ENCODE measurements around the gene PARVA. TPM values are rescaled to one million over a fixed set of nuclear protein-coding genes. Genes with fewer than 3 reads are reported as not detected.

Gene PARVA
- total and polyA plus RNA-seq, 4 donors: 3.1 to 11.7 (median 11.2) TPM

DNA sequence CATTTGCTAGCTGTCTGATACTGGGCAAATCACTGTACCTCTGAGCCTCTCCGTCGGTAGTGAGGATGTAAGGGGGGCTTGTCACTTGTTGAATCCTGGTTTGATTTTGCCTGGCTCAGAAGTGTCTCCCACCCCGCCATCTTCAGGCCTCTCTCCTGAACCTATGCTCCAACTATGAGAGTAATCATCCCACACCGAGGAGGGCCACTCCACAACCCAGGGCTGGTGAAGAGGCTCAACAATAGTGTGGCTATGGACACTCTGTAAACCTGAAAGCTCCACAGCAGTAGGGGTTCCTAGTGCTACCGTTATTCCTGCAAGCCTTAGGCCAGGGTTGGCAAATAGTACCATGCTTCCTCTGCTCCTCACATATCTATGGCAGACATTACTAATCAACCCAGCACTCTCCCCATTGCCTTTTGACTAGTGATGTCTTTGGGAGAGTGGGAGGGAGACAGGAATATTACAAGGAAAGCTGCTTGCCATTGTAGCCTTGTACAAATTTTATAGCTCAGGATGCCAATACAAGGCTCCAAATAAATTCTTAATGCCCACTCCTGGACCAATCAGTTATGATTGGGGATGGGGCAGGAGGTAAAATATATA, 162.8 kb downstream of the PARVA start:
- WGBS: 72% methylated on average over 5 of the region's 5 CpGs
- Histone ChIP-seq H3K36me3 (ENCODE audit: control insufficient read depth in 4 of 4, insufficient read depth in 3 of 4, low read depth in 1 of 4, low read length in 3 of 4) (no peaks in the 10 kb centered on the region), H3K27ac (ENCODE audit: low read depth in 1 of 2, low read length in 2 of 2) (no peak overlapping the region), H3K27me3 (ENCODE audit: control insufficient read depth in 4 of 4, insufficient read depth in 4 of 4, low read length in 3 of 4) (no peaks in the 10 kb centered on the region), H3K9me3 (ENCODE audit: control insufficient read depth in 4 of 4, low read length in 3 of 4) (no peaks in the 10 kb centered on the region), H3K4me1 (ENCODE audit: control insufficient read depth in 4 of 4, insufficient read depth in 4 of 4, low read length in 3 of 4) (peaks cover 0 to 5% (median 0%) of the 10 kb centered on the region in 4 donors), H3K4me3 (ENCODE audit: low read depth in 1 of 3, low read length in 3 of 3) (no peak overlapping the region), H3K9ac (ENCODE audit: low read depth in 1 of 2, low read length in 2 of 2) (no peak overlapping the region)
- TF ChIP-seq TAF1 (conservative IDR thresholded peaks at IDR 0.05): no peak
- DNase-seq (ENCODE audit: low spot score): no peak

DNA sequence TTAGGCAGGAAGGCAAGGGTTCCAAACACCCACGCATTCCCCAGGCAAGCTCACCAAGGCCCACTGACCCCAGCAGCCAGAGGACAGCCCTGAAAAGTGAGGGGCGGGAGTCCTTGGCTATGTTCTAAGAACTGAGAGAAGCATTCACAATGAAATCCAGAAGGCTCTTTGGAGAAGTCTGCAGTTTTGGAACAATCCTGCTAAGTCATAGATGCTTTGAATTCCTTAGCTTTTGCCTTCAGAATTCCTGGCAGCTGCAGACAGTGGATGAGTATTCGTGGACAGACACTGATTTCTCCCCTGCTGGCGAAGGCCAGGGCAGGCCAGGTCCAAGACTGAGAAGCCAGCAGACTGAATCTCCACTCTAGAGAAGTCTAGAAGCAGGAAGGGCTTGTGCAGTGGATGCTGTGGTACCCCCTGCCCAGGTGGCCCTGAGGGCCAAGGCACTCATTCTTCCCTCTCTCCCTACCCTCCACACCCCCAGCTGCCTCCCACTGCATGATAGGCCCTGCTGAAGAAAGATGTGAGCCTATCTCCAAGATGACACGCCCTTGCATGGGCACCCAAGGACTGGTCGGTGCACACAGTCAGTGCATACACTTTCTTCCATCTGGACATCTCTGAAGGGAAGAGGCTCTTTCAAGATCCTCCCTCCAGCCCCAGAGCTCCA, 163.7 kb downstream of the PARVA start:
- H3K9me3 ChIP-seq (ENCODE audit: control insufficient read depth in 4 of 4, low read length in 3 of 4): no peaks in the 10 kb centered on the region
- DNase-seq (ENCODE audit: low spot score): no peak
- no peak overlapping the region for H3K27ac ChIP-seq (ENCODE audit: low read depth in 1 of 2, low read length in 2 of 2)
- H3K36me3 ChIP-seq (ENCODE audit: control insufficient read depth in 4 of 4, insufficient read depth in 3 of 4, low read depth in 1 of 4, low read length in 3 of 4): no peaks in the 10 kb centered on the region
- no peak overlapping the region for H3K9ac ChIP-seq (ENCODE audit: low read depth in 1 of 2, low read length in 2 of 2)
- no peak overlapping the region for H3K4me3 ChIP-seq (ENCODE audit: low read depth in 1 of 3, low read length in 3 of 3)
- no peak for TF ChIP-seq EGR1 (IDR thresholded peaks at IDR 0.05; ENCODE audit: low read depth in 2 of 2)
- peak; percentile 17 to 49 for TF ChIP-seq RAD21 (IDR thresholded peaks at IDR 0.05)
- TF ChIP-seq, protein P1, sequence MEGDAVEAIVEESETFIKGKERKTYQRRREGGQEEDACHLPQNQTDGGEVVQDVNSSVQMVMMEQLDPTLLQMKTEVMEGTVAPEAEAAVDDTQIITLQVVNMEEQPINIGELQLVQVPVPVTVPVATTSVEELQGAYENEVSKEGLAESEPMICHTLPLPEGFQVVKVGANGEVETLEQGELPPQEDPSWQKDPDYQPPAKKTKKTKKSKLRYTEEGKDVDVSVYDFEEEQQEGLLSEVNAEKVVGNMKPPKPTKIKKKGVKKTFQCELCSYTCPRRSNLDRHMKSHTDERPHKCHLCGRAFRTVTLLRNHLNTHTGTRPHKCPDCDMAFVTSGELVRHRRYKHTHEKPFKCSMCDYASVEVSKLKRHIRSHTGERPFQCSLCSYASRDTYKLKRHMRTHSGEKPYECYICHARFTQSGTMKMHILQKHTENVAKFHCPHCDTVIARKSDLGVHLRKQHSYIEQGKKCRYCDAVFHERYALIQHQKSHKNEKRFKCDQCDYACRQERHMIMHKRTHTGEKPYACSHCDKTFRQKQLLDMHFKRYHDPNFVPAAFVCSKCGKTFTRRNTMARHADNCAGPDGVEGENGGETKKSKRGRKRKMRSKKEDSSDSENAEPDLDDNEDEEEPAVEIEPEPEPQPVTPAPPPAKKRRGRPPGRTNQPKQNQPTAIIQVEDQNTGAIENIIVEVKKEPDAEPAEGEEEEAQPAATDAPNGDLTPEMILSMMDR (IDR thresholded peaks at IDR 0.05; ENCODE audit: low read depth, low read length, missing input control): peak; percentile 10
- TF ChIP-seq HNF4A (conservative IDR thresholded peaks at IDR 0.05): no peak
- no peak for TF ChIP-seq JUND (IDR thresholded peaks at IDR 0.05)
- TF ChIP-seq NR2F2 (IDR thresholded peaks at IDR 0.05): peak; percentile 26
- H3K4me1 ChIP-seq (ENCODE audit: control insufficient read depth in 4 of 4, insufficient read depth in 4 of 4, low read length in 3 of 4): peaks cover 0 to 5% (median 0%) of the 10 kb centered on the region in 4 donors
- H3K27me3 ChIP-seq (ENCODE audit: control insufficient read depth in 4 of 4, insufficient read depth in 4 of 4, low read length in 3 of 4): no peaks in the 10 kb centered on the region
- 73% methylated on average over 6 of the region's 6 CpGs for WGBS

DNA sequence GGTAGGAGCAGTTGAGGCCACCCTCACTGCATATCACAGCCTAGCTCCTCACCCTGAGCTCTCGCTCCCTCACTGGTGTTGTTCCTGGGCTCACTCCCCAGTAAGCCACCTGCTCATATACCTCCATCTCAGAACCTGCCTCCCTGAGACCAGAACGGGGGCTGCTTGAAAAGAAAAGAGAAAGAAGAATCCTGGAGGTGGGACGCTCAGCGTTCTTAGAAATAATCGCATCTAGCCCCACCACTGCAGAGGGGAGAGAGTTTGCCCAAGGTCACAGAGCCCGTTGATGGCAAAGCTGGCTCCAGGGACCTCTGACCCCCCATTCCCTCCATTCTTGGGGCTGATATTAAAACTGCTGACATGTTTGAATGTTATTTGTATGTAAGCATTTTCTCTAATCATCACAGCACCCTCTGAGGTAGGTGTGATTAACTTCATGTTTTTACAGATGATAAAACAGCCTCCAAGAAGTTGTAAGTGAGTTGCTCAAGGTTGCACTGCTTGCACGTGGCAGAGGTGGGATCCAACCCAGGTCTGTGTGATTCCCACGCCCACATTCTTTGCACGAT, 164.3 kb downstream of the PARVA start:
- Histone ChIP-seq H3K9ac (ENCODE audit: low read depth in 1 of 2, low read length in 2 of 2) (no peak overlapping the region), H3K36me3 (ENCODE audit: control insufficient read depth in 4 of 4, insufficient read depth in 3 of 4, low read depth in 1 of 4, low read length in 3 of 4) (no peaks in the 10 kb centered on the region), H3K4me3 (ENCODE audit: low read depth in 1 of 3, low read length in 3 of 3) (no peak overlapping the region), H3K27me3 (ENCODE audit: control insufficient read depth in 4 of 4, insufficient read depth in 4 of 4, low read length in 3 of 4) (no peaks in the 10 kb centered on the region), H3K9me3 (ENCODE audit: control insufficient read depth in 4 of 4, low read length in 3 of 4) (no peaks in the 10 kb centered on the region), H3K27ac (ENCODE audit: low read depth in 1 of 2, low read length in 2 of 2) (no peak overlapping the region), H3K4me1 (ENCODE audit: control insufficient read depth in 4 of 4, insufficient read depth in 4 of 4, low read length in 3 of 4) (peaks cover 0 to 5% (median 0%) of the 10 kb centered on the region in 4 donors)
- DNase-seq (ENCODE audit: low spot score): no peak
- WGBS: 88% methylated on average over 9 of the region's 9 CpGs
- TF ChIP-seq, protein P2, sequence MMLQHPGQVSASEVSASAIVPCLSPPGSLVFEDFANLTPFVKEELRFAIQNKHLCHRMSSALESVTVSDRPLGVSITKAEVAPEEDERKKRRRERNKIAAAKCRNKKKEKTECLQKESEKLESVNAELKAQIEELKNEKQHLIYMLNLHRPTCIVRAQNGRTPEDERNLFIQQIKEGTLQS (IDR thresholded peaks at IDR 0.05): no peak
- TF ChIP-seq NR2F2 (IDR thresholded peaks at IDR 0.05) (no peak), TAF1 (conservative IDR thresholded peaks at IDR 0.05) (no peak), FOXA2 (IDR thresholded peaks at IDR 0.05) (no peak), SP1 (IDR thresholded peaks at IDR 0.05) (no peak), RXRA (IDR thresholded peaks at IDR 0.05) (no peak), FOXA1 (IDR thresholded peaks at IDR 0.05) (no peak), JUND (IDR thresholded peaks at IDR 0.05) (no peak), YY1 (IDR thresholded peaks at IDR 0.05) (no peak), HNF4G (IDR thresholded peaks at IDR 0.05) (no peak), GABPA (IDR thresholded peaks at IDR 0.05 in 1 of 2, conservative IDR thresholded peaks at IDR 0.05 in 1 of 2) (no peak)
- TF ChIP-seq, protein P3, sequence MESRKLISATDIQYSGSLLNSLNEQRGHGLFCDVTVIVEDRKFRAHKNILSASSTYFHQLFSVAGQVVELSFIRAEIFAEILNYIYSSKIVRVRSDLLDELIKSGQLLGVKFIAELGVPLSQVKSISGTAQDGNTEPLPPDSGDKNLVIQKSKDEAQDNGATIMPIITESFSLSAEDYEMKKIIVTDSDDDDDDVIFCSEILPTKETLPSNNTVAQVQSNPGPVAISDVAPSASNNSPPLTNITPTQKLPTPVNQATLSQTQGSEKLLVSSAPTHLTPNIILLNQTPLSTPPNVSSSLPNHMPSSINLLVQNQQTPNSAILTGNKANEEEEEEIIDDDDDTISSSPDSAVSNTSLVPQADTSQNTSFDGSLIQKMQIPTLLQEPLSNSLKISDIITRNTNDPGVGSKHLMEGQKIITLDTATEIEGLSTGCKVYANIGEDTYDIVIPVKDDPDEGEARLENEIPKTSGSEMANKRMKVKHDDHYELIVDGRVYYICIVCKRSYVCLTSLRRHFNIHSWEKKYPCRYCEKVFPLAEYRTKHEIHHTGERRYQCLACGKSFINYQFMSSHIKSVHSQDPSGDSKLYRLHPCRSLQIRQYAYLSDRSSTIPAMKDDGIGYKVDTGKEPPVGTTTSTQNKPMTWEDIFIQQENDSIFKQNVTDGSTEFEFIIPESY (IDR thresholded peaks at IDR 0.05): no peak
- TF ChIP-seq, protein P4, sequence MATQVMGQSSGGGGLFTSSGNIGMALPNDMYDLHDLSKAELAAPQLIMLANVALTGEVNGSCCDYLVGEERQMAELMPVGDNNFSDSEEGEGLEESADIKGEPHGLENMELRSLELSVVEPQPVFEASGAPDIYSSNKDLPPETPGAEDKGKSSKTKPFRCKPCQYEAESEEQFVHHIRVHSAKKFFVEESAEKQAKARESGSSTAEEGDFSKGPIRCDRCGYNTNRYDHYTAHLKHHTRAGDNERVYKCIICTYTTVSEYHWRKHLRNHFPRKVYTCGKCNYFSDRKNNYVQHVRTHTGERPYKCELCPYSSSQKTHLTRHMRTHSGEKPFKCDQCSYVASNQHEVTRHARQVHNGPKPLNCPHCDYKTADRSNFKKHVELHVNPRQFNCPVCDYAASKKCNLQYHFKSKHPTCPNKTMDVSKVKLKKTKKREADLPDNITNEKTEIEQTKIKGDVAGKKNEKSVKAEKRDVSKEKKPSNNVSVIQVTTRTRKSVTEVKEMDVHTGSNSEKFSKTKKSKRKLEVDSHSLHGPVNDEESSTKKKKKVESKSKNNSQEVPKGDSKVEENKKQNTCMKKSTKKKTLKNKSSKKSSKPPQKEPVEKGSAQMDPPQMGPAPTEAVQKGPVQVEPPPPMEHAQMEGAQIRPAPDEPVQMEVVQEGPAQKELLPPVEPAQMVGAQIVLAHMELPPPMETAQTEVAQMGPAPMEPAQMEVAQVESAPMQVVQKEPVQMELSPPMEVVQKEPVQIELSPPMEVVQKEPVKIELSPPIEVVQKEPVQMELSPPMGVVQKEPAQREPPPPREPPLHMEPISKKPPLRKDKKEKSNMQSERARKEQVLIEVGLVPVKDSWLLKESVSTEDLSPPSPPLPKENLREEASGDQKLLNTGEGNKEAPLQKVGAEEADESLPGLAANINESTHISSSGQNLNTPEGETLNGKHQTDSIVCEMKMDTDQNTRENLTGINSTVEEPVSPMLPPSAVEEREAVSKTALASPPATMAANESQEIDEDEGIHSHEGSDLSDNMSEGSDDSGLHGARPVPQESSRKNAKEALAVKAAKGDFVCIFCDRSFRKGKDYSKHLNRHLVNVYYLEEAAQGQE (IDR thresholded peaks at IDR 0.05): no peak
- TF ChIP-seq, protein P5, sequence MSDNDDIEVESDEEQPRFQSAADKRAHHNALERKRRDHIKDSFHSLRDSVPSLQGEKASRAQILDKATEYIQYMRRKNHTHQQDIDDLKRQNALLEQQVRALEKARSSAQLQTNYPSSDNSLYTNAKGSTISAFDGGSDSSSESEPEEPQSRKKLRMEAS (IDR thresholded peaks at IDR 0.05): no peak

All from liver (tissue), 9 donors.